IPS DF 4.7 (cell line): ENCODE measurements around the gene SF1.

Experiments used
- DNase-seq: peaks from one replicate; pipeline ENCODE4 v3.0.0-alpha.2; 2013; ENCODE audit warnings: low spot score; ENCODE audit errors: extremely low read depth

Gene SF1

DNA sequence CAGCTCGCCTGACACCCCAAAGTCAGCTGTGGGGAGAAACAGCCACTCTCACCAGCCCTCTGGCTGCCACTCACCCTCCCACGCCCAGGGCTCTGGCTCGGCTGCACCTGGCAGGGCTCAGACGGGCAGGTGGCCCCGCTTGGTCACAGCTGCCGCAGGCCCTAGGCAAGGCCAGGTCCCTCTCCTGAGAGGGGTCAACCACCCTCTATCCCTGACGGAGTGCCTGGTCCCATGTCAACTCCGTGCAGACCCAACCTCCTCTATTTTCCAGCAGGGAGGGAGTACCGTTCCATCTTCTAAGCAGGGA is 22.8 kb upstream of the SF1 start:
- no peak for DNase-seq

DNA sequence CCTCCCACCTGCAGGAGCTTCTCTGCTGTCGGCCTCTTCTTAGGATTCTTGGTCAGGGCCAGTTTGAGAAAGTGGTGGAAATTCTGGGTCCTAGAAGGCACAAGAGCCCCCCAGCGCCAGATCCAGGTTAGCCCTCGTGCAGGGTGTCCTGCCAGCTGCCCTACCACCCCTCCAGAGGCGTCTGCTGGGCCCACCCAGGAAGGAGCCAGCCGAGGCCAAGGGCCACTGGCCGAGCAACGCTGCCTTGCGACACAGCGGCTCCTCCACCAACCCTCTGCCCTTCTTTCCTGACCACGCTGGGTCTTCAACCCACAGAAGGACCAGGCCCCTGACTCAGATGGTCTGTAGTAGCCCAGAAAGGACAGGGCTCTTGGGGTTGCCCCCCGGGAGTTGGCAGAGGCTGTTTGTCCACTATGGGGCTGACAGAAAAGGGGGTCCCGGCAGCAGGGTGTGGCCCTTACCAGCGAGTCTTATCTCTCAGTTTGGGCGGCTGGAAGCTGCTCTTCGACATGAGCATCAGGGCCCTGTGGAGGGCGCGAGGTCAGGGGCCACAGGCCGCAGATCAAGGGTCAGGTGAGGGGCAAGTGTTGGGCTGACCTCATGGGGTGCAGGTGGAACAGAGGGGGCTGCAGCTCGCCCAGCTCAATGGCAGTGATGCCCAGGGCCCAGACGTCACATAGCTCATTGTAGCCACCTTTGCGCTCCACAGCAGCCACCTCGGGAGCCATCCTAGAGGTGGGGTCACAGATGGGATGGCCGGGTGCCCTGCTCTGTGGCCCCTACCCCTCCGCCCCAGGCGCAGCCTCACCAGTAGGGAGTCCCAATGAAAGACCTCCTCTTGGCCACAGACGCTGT is 22.2 kb upstream of the SF1 start:
- no peak for DNase-seq

DNA sequence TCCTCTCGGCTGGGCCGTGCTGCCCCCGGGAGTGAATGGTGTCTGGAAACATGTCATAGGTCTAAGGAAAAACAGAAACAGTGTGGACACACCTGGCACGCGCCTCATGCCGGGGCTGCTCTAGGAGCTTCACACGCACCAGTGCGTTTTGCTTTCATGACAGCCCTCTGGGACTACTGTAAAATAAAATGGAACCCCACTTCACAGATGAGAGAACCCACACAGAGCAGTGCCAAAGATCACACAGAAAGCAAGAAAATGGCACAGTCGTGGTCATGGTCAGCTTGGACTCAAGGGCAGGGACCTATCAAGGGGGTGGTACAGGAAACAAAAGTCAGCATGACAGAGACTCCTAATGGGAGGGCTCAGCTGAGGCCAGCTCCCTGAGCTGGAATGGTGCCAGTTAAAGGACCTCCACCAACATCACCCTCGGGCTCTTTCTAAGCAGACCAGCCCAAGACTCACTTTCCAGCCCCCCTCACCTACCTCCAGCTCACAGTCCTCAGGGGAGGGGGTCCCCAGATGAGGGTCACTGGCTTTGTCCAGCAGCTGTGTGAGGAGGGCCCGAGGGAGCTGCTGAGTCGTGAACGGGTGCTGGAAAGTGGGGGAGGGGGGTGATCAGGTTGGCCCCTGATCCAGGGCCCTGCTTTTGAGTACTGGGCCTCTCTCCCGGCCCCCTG is 21.4 kb upstream of the SF1 start:
- DNase-seq: no peak

DNA sequence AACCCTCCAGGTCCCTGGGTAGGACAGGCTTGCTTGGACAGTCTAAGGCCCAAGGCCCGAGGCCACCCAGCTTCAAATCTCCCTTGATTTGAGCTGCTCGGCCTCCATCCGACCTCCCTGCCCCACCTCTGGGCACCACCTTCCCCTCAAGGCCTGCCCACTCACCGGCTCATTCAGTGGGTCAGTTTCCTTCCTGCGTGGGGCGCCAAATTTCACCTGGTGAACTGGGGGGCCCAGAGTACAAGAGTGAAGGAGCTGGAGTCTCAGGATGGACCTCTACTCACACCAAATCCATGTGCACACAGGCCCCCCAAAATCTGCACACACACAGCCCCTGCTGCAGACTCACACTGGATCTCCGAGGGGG is 20.9 kb upstream of the SF1 start:
- DNase-seq: no peak

DNA sequence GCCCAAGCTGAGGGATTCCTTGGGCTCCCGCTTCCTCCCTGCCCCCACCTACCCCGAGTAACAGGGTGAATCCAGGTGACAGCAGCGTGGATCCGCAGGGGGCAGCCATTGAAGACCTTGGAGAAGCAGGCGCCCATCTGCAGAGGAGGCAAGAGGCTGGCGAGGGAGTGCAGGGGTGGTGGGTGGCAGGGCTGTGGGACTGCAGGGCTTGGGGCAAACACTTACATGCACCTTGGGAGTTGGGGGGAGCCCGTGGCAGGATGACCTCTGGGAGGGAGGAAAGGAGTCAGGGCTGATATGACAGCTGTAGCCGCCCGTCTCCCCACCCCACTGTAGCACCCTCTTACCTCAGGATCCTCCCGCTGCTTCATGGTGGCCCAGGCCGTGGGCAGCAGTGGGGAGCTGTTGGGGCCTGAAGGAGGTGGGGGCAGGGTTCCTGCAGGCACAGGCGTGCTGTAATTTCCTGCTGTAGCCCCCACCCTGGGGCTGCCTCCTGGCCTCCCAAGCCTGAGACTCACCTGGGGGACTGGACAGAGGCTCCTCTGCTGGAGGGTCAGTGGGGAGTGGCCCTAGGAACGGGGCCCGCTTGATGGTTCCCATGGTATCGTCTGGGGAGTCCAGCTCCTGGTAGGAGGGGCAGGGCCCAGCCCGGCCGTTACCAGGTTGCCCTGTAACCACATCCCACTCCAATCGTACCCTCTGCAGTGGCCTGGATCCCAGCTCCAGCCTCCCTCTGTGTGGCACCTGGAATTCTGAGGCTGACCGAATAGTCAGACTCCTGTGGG is 18.6 kb upstream of the SF1 start:
- no peak for DNase-seq

DNA sequence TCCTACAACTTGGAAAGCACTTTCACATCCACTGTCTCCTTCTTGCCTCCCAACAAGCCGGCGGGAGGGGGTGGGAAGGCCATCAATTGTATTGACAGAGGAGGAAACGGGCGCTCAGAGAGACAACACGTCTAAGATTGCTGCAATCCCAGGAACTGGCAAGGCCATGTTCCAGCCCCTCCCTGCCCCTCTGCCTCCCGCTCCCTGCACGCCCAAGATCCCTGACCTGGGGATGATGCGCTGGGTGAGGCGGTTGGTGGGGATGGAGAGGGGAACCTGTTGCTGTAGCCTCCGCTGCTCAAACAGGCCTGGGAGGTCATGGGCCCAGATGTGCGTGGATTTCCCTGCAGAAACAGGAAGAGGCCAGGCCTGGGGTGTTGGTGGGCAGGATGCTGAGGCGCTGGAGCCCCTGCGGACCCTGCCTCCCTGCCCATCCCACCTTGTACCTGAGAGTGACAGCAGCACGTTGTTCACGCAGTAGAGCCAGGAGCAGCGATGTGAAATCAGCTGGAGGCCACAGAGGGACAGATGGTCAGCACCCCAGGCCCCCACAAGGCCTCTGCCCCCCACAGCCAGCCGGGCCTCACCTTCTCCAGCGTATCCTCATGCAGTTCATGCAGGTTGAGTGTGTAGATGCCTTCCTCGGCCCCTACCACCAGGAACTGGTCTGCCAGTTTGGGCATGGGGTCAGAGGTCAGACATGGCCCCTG is 17.9 kb upstream of the SF1 start:
- no peak for DNase-seq

DNA sequence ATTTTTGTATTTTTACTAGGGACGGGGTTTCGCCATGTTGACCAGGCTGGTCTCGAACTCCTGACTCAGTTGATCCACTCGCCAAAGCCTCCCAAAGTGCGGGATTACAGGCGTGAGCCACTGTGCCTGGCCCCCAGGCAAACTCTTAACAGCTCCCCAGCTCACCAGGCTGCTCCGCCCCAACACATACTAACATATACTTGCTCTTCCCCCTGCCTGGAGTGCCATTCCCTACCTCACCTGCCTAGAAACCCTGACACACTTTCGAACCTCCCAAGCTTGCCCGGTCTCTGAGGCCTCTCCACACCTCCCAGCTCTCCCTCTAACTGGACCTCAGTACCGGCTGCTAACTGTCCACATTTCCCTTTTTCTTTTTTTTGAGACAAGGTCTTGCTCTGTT is 16.2 kb upstream of the SF1 start:
- DNase-seq: no peak

DNA sequence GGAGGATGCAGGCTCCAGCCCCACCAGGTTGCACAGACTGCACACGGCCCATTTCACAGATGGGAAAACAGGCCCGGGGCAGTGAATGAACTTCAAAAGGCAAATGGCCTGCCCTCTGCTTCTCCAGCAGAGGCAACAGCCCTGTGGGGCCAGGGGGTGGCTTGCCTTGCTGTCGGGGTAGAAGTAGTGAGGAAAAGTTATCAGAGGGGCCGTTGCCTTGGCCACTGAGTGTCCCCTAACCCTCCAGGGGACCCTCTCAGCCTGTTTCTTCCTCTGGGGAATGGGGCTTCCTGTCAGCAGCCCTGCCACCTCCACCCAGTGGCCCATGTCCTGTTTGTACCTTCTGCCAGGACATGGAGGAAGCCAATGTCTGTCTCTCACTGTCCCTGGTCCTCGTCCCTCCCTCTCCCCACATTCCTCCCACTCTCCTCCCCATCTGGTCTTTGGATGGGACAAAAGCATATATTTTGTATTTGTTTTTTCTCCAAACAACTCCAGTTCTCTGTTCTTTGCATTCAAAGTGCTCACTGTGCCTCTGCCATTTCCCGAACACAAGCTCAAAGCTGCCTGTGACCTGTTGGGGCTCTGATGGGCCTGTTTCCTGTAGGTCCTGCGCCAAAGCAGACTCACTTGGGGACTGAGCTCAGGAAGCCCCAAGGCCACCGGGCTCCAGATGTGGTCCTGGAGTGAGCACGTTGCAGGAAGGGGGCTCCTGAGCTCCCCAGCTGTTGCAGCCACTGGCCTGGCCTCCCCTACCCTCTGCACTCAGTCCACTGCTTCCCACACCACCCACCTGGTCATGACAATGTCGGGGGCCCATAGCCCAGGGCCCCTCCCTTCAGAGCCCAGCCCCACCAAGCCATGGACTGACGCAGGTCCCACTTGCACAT is 15.2 kb upstream of the SF1 start:
- DNase-seq: no peak

DNA sequence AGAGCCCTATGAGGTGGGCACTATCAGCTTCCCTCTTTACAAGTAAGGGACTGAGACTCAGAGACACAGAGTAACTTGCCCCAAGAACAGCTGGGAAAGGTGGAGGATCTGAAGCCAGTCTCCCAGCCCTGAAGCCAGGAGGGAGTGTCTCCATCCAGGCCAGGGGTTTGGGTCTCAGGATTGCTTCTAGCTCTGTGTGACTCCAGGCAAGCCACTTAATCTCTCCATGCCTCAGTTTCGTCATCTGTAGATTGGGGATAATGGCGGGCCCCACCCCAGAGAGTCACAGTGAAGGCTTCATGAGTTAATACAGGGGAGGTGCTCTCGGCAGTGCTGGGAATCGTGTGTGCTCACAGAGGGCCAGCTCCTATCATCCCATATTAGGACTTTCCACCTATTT is 14.1 kb upstream of the SF1 start:
- no peak for DNase-seq

DNA sequence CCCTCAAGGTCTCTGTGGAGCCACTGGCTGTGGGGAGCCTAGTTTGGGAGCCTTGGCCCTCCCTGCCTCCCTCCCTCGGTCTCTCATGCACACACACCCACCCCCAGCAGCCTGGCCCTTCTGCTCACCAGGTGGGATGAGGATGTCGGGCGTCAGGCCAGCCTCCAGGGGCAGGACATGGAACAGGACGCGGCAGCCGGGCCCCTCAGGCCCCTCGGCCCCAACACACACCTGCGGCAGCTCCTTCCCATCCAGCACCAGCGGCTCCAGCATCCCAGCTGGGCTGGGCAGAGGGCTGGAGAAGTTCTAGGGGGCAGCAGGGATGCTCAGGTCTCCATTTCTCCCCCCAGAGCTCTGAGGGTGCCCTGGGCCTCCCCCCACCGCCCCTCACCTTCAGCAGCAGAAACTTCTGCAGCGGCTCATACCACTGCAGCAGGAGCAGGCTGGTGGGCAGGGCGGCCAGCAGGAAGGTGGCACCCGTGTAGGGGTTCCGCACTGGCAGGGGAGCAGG is 13.5 kb upstream of the SF1 start:
- DNase-seq: no peak

DNA sequence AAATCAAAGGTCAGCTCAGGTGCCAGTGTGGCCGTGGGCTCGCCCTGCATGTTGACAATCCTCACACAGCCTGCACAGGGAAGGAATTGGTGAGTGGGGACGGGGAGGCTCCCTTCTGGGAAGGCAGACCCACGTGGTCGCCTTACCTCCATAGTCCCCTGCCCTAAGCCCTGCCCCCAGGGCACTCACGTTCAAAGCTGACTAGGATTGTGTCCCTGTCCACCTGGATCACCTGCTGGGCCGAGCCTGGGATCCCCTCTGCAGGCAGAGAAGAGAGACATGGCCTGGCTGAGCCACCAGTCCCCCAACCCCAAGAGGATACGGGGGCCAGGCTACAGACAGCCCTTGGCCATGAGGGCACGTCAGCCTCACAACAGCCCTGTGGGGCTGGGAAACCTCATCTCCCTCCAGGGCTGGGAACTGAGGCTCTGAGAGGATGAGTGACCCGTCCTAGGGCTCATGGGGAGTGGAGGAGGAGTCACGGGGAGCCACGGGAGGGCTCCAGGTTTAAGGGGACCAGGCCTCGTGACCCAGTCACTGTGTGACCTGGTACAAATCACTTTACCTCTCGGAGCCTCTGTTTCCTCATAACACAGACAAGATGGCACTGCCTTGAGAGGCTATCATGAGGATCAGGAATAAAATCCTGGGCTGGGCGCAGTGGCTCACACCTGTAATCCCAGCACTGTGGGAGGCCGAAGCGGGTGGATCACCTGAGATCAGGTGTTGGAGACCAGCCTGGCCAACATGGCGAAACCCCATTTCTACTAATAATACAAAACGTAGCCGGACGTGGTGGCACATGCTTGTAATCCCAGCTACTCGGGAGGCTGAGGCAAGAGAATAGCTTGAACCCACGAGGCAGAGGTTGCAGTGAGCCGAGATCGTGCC is 12.1 kb upstream of the SF1 start:
- no peak for DNase-seq

DNA sequence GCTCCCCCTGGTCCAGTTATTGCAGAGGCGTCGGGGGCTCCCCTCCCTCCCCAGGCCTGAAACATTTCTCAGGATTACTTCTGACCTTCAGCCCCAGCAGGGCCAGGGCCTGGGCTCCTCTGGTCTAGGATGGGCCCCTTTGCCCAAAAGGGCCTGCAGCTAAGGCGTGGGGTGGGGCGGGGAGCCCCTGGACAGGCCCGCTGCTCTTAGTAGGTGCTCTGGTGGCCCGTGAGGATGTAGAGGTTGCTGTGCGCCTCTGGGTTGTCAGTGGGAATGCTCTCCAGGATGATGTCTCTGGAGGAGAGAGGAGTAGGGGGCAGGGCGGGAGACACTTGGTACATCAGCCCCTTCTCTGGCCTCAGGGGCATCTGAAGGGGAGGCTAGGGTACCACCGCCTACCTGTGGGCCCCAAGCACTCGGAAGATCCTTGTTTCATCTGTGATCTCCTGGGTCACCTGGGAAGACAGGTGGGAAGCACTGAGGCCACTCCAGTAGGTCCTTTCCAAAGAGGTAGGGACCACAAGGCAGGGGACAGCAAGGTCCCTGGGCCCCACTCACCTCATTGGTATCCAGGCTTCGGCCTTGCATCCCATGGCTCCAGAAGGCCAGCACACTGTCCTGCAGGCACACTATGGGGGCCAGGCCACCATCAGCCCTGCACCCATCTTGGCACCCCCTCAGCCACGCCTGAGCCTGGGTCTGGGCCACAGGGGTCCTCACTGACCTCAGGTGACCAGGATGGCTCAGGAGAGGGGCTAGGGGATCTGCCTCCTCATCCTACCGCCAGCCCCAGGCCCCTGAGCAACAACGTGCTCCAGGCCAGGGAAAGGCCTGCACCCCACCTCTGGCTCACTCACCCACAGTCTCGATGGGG is 11.2 kb upstream of the SF1 start:
- DNase-seq: no peak

DNA sequence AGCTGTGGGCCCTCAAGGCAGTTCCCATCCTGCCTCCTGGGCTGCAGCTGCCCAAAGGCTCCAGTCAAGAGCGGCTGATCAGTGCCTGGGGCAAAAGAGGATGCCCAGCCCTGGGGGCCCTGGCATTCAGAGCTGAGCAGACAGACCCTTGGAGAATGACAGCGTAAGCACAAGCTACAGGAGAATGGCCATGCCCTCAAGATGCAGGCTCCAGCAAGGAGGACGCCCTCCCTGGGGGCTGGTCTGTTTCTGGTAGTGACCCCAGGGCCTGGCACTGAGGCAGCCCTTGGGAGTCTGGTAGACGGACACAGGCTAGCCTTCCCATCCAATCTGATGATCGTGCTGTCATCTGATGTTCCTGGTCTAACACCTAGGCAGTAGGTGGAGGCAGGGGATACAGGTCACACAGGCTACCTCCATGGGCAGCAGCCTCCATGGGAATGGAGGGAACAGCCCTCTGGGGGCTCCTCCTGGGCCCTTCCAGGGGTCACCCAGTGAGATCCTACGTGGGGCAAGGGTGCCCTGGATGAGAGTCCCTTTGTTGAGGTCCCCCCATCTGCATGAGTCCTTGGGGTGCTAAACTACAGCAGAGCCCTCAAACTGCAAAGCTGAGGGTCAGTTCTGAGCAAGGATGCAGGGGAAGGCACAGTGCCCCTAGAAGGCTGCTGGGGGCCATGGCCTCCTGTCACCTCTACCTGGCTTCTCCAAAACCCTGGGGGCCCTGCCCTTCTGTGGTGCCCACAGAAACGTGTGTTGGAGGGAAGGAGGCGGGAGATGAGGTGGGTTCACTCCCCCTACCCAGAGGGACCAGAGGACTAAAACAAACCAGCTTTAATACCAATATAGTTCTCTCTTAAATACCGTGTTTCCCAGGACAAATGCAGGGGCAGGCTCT is 10.2 kb upstream of the SF1 start:
- no peak for DNase-seq

DNA sequence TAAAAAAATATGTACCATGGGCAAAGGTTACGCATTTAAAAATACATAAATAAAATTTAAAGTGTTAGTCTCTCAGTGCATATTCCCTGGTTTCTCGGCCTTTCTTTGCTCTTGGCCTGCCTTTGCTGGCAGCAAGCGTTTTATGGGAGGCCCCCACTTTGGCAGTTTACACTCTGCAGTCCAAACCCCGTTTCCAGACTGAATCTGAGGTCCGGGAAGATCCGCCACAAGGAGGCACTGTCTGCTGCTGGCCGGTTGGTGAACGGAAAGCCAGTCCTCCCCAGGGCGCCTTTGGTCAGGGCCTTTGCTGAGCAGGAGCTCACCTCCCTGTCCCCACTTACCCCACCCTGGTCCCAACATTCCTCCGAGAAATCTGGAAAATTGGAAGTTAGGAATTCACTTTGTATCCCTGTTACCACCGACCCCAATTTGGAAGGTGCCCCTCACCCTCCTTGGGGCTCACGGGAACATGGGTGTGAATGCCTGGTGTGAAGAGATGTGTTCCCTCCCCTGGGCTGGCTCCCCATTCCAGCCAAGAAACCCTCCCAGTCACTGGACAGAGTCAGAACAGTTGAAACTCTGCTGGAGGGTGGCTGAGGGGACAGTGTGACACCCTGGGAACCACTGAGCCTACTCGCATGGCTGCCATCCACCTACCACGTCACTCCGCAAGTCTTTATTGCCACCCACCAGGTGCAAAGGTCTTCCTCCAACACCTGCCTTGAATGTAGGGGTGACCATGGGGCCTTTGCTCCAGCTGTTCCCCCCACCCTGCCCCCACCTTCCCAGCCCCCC is 9.4 kb upstream of the SF1 start:
- no peak for DNase-seq

DNA sequence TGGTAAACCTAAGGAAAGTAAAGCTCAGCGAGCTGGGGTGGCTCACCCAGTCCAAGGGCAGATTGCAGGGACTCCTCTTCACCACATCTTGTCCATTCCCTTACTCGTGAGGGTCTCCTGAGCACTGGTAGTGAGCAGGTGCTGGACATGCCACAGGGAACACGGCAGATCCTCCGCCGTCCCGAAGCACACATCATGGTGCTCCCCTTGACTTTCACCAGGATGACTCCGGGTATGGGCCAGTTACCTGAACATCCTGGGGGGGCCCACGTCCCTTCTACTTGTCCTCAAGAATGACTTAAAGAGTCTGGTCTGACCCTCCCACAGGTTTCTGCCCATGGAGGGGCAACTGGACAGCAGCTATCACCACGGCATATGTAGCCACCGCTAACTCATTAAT is 8.0 kb upstream of the SF1 start:
- DNase-seq: no peak

DNA sequence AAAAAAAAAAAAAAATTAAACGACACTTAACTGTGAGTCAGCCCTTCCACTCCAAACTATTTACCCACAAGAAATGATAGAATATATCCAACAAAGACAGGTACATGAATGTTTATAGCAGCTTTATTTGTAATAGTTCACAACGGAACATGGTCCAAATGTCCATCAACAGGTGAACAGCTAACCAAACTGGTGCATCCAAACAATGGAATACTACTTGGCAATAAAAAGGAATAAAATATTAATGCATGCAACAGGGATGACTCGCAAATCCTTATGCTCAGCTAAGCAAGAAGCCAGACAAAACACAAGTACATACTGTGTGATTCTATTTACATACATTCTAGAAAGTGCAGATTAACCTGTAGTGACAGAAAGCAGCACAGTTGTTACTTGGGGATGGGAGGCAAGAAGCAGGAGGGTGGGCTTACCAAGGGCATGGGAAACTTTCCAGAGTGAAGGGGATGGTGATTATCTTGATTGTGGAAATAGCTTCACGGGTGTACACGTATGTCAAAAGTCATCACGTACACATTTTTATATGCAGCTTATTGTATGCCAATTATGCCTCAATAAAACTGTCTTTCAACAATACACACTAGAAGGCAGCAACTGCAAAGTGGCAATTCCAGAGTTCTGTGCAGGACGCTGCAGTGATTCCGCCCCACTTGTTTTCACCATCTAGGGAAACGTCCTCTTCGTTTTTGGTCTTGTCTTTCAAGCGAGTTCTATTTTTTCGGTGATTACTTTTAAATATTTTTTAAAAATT is 6.7 kb upstream of the SF1 start:
- no peak for DNase-seq
